Measurements from ENCODE around the gene UBAC2. TPM values are rescaled to one million over a fixed set of nuclear protein-coding genes. Genes with fewer than 3 reads are reported as not detected.

Gene UBAC2
- total RNA-seq, 1 experiment from 2014 or later: 41.0 TPM

- intact Hi-C loops (cut with micrococcal nuclease; ENCODE audit: unreplicated experiment): no loop called here
- Mint-ChIP-seq H3K36me3 (ENCODE audit: insufficient read depth, unreplicated experiment) (no peaks in the 10 kb centered on the region), H3K4me1 (ENCODE audit: low read depth, unreplicated experiment) (no peaks in the 10 kb centered on the region), H3K4me3 (ENCODE audit: low read depth, unreplicated experiment) (no peak overlapping the region), H3K27ac (ENCODE audit: unreplicated experiment) (no peak overlapping the region), H3K27me3 (ENCODE audit: unreplicated experiment) (no peaks in the 10 kb centered on the region), H3K9me3 (ENCODE audit: low read depth, unreplicated experiment) (no peaks in the 10 kb centered on the region)
- TF ChIP-seq CTCF (IDR thresholded peaks at IDR 0.05; ENCODE audit: unreplicated experiment): no peak
- no peak for DNase-seq
- CTCF ChIA-PET: no interaction called here
- no TSS peak for BruUV-seq (replicated peaks)
These were observed 90.2 kb downstream of the UBAC2 start for GRCh38 chr13:99290894-99291293.

GRCh38 chr13:99293178-99293577 is 92.5 kb downstream of the UBAC2 start:
- H3K27ac Mint-ChIP-seq (ENCODE audit: unreplicated experiment): no peak overlapping the region
- H3K4me1 Mint-ChIP-seq (ENCODE audit: low read depth, unreplicated experiment): no peaks in the 10 kb centered on the region
- H3K4me3 Mint-ChIP-seq (ENCODE audit: low read depth, unreplicated experiment): no peak overlapping the region
- intact Hi-C loops (cut with micrococcal nuclease; ENCODE audit: unreplicated experiment): no loop called here
- BruUV-seq (replicated peaks): no TSS peak
- no peaks in the 10 kb centered on the region for H3K36me3 Mint-ChIP-seq (ENCODE audit: insufficient read depth, unreplicated experiment)
- H3K9me3 Mint-ChIP-seq (ENCODE audit: low read depth, unreplicated experiment): no peaks in the 10 kb centered on the region
- CTCF ChIA-PET: interaction anchor here (0.6 kb wide), 1 partner anchor 261 kb away, joined by 9 read pairs; no protein-coding TSS in a partner anchor
- DNase-seq: no peak
- H3K27me3 Mint-ChIP-seq (ENCODE audit: unreplicated experiment): no peaks in the 10 kb centered on the region
- no peak for TF ChIP-seq CTCF (IDR thresholded peaks at IDR 0.05; ENCODE audit: unreplicated experiment)

GRCh38 chr13:99294198-99294597 is 93.5 kb downstream of the UBAC2 start:
- Mint-ChIP-seq H3K27ac (ENCODE audit: unreplicated experiment) (no peak overlapping the region), H3K36me3 (ENCODE audit: insufficient read depth, unreplicated experiment) (no peaks in the 10 kb centered on the region), H3K9me3 (ENCODE audit: low read depth, unreplicated experiment) (no peaks in the 10 kb centered on the region), H3K27me3 (ENCODE audit: unreplicated experiment) (no peaks in the 10 kb centered on the region), H3K4me3 (ENCODE audit: low read depth, unreplicated experiment) (no peak overlapping the region), H3K4me1 (ENCODE audit: low read depth, unreplicated experiment) (no peaks in the 10 kb centered on the region)
- CTCF ChIA-PET: no interaction called here
- intact Hi-C loops (cut with micrococcal nuclease; ENCODE audit: unreplicated experiment): no loop called here
- BruUV-seq (replicated peaks): no TSS peak
- no peak for DNase-seq
- TF ChIP-seq CTCF (IDR thresholded peaks at IDR 0.05; ENCODE audit: unreplicated experiment): no peak

GRCh38 chr13:99294958-99295357 is 94.3 kb downstream of the UBAC2 start:
- no peaks in the 10 kb centered on the region for H3K9me3 Mint-ChIP-seq (ENCODE audit: low read depth, unreplicated experiment)
- BruUV-seq (replicated peaks): no TSS peak
- no peak overlapping the region for H3K27ac Mint-ChIP-seq (ENCODE audit: unreplicated experiment)
- H3K4me1 Mint-ChIP-seq (ENCODE audit: low read depth, unreplicated experiment): no peaks in the 10 kb centered on the region
- H3K4me3 Mint-ChIP-seq (ENCODE audit: low read depth, unreplicated experiment): no peak overlapping the region
- CTCF ChIA-PET: no interaction called here
- H3K36me3 Mint-ChIP-seq (ENCODE audit: insufficient read depth, unreplicated experiment): no peaks in the 10 kb centered on the region
- DNase-seq: no peak
- intact Hi-C loops (cut with micrococcal nuclease; ENCODE audit: unreplicated experiment): no loop called here
- no peaks in the 10 kb centered on the region for H3K27me3 Mint-ChIP-seq (ENCODE audit: unreplicated experiment)
- no peak for TF ChIP-seq CTCF (IDR thresholded peaks at IDR 0.05; ENCODE audit: unreplicated experiment)
